Measurements from ENCODE around the gene FAM199X.

GRCh38 chrX:104195489-104196084 lies 29.3 kb downstream of the FAM199X start:
- TF ChIP-seq CTCF (IDR thresholded peaks at IDR 0.05): peak in 5 of 7 experiments; percentile 14 to 66 (median 56)
- no peak for TF ChIP-seq POLR2A (IDR thresholded peaks at IDR 0.05)
- TF ChIP-seq EP300 (IDR thresholded peaks at IDR 0.05): no peak
- TF ChIP-seq POLR2AphosphoS5 (IDR thresholded peaks at IDR 0.05): no peak

Data from stomach (tissue), 4 donors.